ENCODE data around the gene TRIM62.

DNA sequence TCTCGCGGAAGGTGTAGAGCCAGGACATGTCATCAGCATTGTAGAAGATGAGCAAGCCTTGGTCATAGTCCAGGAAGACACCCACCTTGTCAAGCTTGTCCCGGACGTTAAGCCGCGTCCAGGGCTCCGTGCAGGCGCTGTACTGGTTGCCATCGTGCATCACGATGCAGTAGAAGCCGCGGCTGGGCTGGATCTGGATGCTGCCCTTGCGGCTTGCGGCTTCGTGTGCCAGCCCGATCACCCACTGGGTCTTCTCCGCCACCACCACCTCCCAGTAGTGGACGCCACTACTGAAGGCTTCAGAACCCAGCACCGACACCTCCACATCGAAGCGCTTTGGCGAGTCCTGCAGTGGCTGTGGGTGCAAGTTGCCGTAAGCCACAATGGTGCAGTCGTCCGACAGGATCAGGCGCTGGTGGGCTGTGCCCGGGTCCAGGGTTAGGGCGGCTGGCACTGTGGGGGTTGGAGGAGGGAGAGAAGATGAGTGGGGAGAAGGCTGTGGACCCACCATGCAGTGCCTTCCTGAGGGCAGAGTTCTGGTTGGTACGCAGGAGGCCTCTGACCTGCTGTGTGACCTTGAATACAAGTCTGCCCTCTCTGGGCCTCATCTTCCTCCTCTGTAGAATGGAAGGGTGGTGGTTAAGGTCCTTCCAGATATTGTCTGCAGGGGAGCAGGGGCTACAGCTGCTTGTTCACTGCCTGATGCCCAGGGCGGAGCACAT lies 34.4 kb downstream of the TRIM62 start:
- no peak for TF ChIP-seq POLR2A (IDR thresholded peaks at IDR 0.05)
- no peak for TF ChIP-seq CTCF (IDR thresholded peaks at IDR 0.05)

Measured in ovary (tissue), 3 donors.